Measurements from ENCODE around the gene P2RX3. TPM values are rescaled to one million over a fixed set of nuclear protein-coding genes. Genes with fewer than 3 reads are reported as not detected.

The P2RX3 gene
- total and polyA plus RNA-seq, 2 of the 8 experiments (the other 6 are each of a cell fraction or from before 2014, with no cell fraction given) = 0.45 to 0.47 TPM

GRCh38 chr11:57342702-57343101 is 4.5 kb downstream of the P2RX3 start (continued):
- TF ChIP-seq SP2 (IDR thresholded peaks at IDR 0.05; ENCODE audit: low read length) (no peak), SUZ12 (IDR thresholded peaks at IDR 0.05; ENCODE audit: low read length) (no peak), BRCA1 (IDR thresholded peaks at IDR 0.05; ENCODE audit: low read depth, low read length) (no peak), ZNF274 (IDR thresholded peaks at IDR 0.05; ENCODE audit: borderline replicate concordance, extremely low read depth, low read length) (no peak)

Data from H1 (cell line).